LNCaP clone FGC (cell line): ENCODE data around the gene MAB21L1.

Experiments
- DNase-seq: peaks from one replicate; pipeline ENCODE4 v3.0.0-alpha.2; 2011; ENCODE audit warnings: low read depth
- H3K4me3 ChIP-seq: 2 replicates; pipeline ENCODE4 v1.5.1; 2011; ENCODE audit warnings: mild to moderate bottlenecking, low read depth, low read length, control low read depth
- CTCF ChIP-seq: IDR thresholded peaks from 2 replicates; pipeline ENCODE4 v1.5.1; 2012; ENCODE audit warnings: mild to moderate bottlenecking; ENCODE audit not compliant: control insufficient read depth, insufficient read depth; ENCODE audit errors: extremely low read depth

MAB21L1 gene

GRCh38 chr13:35480346-35480745 lies 3.9 kb upstream of the MAB21L1 start:
- no peak overlapping the region for H3K4me3 ChIP-seq
- DNase-seq, result no peak
- no peak for TF ChIP-seq CTCF

GRCh38 chr13:35479706-35480105 lies 3.2 kb upstream of the MAB21L1 start:
- no peak for DNase-seq
- no peak for TF ChIP-seq CTCF
- no peak overlapping the region for H3K4me3 ChIP-seq

GRCh38 chr13:35479038-35479492 lies 2.6 kb upstream of the MAB21L1 start:
- DNase-seq, result no peak
- H3K4me3 ChIP-seq, result no peak overlapping the region
- TF ChIP-seq CTCF, result no peak

GRCh38 chr13:35478271-35479037 lies 2.0 kb upstream of the MAB21L1 start:
- no peak overlapping the region for H3K4me3 ChIP-seq
- no peak for TF ChIP-seq CTCF
- no peak for DNase-seq

- no peak for TF ChIP-seq CTCF
- no peak overlapping the region for H3K4me3 ChIP-seq
- DNase-seq, result no peak
These were observed 977 bp upstream of the MAB21L1 start for GRCh38 chr13:35477386-35477946.

- TF ChIP-seq CTCF, result no peak
- H3K4me3 ChIP-seq, result no peak overlapping the region
- no peak for DNase-seq
These were observed 1.1 kb downstream of the MAB21L1 start for GRCh38 chr13:35475212-35475959.
